ENCODE data around the gene FCAMR.

FCAMR gene

GRCh38 chr1:206960676-206961386 lies 9.4 kb downstream of the FCAMR start:
- in situ Hi-C loops (cut with HindIII; ENCODE audit: low sequenced_read_pairs), result no loop called here

- in situ Hi-C loops (cut with HindIII; ENCODE audit: low sequenced_read_pairs), result no loop called here
These were observed 12.1 kb downstream of the FCAMR start for GRCh38 chr1:206958144-206958543.

- in situ Hi-C loops (cut with HindIII; ENCODE audit: low sequenced_read_pairs), result no loop called here
These were observed 12.6 kb downstream of the FCAMR start for GRCh38 chr1:206957639-206958038.

- in situ Hi-C loops (cut with HindIII; ENCODE audit: low sequenced_read_pairs), result no loop called here
These were observed 14.5 kb downstream of the FCAMR start for GRCh38 chr1:206955476-206956451.

GRCh38 chr1:206954459-206955342 lies 15.6 kb downstream of the FCAMR start:
- in situ Hi-C loops (cut with HindIII; ENCODE audit: low sequenced_read_pairs), result no loop called here

- in situ Hi-C loops (cut with HindIII; ENCODE audit: low sequenced_read_pairs), result no loop called here
These were observed 16.6 kb downstream of the FCAMR start for GRCh38 chr1:206953626-206954025.

GRCh38 chr1:206953126-206953525 lies 17.1 kb downstream of the FCAMR start:
- in situ Hi-C loops (cut with HindIII; ENCODE audit: low sequenced_read_pairs), result no loop called here

GRCh38 chr1:206952171-206952570 lies 18.1 kb downstream of the FCAMR start:
- in situ Hi-C loops (cut with HindIII; ENCODE audit: low sequenced_read_pairs), result no loop called here

- in situ Hi-C loops (cut with HindIII; ENCODE audit: low sequenced_read_pairs), result no loop called here
These were observed 18.8 kb downstream of the FCAMR start for GRCh38 chr1:206951318-206952100.

GRCh38 chr1:206949641-206950040 lies 20.6 kb downstream of the FCAMR start:
- in situ Hi-C loops (cut with HindIII; ENCODE audit: low sequenced_read_pairs), result no loop called here

GRCh38 chr1:206949208-206949607 lies 21.1 kb downstream of the FCAMR start:
- in situ Hi-C loops (cut with HindIII; ENCODE audit: low sequenced_read_pairs), result no loop called here

GRCh38 chr1:206947255-206947654 lies 23.0 kb downstream of the FCAMR start:
- in situ Hi-C loops (cut with HindIII; ENCODE audit: low sequenced_read_pairs), result no loop called here

- in situ Hi-C loops (cut with HindIII; ENCODE audit: low sequenced_read_pairs), result no loop called here
These were observed 24.0 kb downstream of the FCAMR start, which contains the start of gene PIGR for GRCh38 chr1:206946261-206946660. Gene PIGR, minus strand, starts transcription at chr1:206946466. Its CDS starts 5,935 bp downstream, at chr1:206940531.

- in situ Hi-C loops (cut with HindIII; ENCODE audit: low sequenced_read_pairs), result no loop called here
These were observed 24.5 kb downstream of the FCAMR start for GRCh38 chr1:206945779-206946178.

GRCh38 chr1:206944703-206945102 lies 25.6 kb downstream of the FCAMR start:
- in situ Hi-C loops (cut with HindIII; ENCODE audit: low sequenced_read_pairs), result no loop called here

GRCh38 chr1:206941766-206942418 lies 28.4 kb downstream of the FCAMR start:
- in situ Hi-C loops (cut with HindIII; ENCODE audit: low sequenced_read_pairs), result no loop called here

GRCh38 chr1:206940588-206940936 lies 29.7 kb downstream of the FCAMR start:
- in situ Hi-C loops (cut with HindIII; ENCODE audit: low sequenced_read_pairs), result no loop called here

- in situ Hi-C loops (cut with HindIII; ENCODE audit: low sequenced_read_pairs), result no loop called here
These were observed 30.2 kb downstream of the FCAMR start for GRCh38 chr1:206939841-206940587.

GRCh38 chr1:206939131-206939530 lies 31.1 kb downstream of the FCAMR start:
- in situ Hi-C loops (cut with HindIII; ENCODE audit: low sequenced_read_pairs), result no loop called here
